HepG2 (cell line): Measurements from ENCODE around the gene TEX19. TPM values are rescaled to one million over a fixed set of nuclear protein-coding genes. Genes with fewer than 3 reads are reported as not detected.

Source experiments
- NFRKB ChIP-seq: fragments of 450-650 bp; IDR thresholded peaks from 2 replicates; pipeline ENCODE4 v1.6.1; 2017
- NFYB ChIP-seq: sonication (generic); formaldehyde crosslinking; IDR thresholded peaks from 2 replicates; pipeline ENCODE4 v1.4.0; 2020; ENCODE audit warnings: missing genetic modification reagents
- NR2F6 ChIP-seq, 2 experiments: IDR thresholded peaks; 2 replicates each; pipeline ENCODE4 v1.6.1; 2016; ENCODE audit warnings: antibody characterized with exemption in 1 of 2, mild to moderate bottlenecking in 1 of 2
- SATB2 ChIP-seq: sonication (generic); formaldehyde crosslinking; IDR thresholded peaks from 2 replicates; pipeline ENCODE4 v1.5.0; 2020; ENCODE audit warnings: missing genetic modification reagents
- TEAD3 ChIP-seq: optimal IDR thresholded peaks from 2 replicates; pipeline ENCODE3; 2016; ENCODE audit warnings: borderline replicate concordance
- polyA plus RNA-seq, 8 experiments: library from polyadenylated mRNA; depleted of rRNA in 3 of 8; stranded (reverse) in 7 of 8; unstranded in 1 of 8; fragments of >200 nt; fragmentation: Illumina TruSeq in 4 of 8; extraction: Trizol in 4 of 8; gene quantifications; 2 replicates each; pipeline versions ENCODE4 v1.2.1 to v1.2.3, GENCODE V29; 2011 to 2016; ENCODE audit warnings: low read depth in 4 of 8, missing spikeins in 1 of 8, mixed read lengths in 1 of 8; ENCODE audit not compliant: insufficient read depth in 1 of 8
- total RNA-seq, 5 experiments: library from RNA; depleted of rRNA; stranded (reverse); fragments of >200 nt; fragmentation: Illumina TruSeq; extraction: Trizol; gene quantifications; 2 replicates each; pipeline ENCODE4 v1.2.3, GENCODE V29; 2016; ENCODE audit warnings: low read depth in 1 of 5
- TF ChIP-seq, protein P1 (sequence below): IDR thresholded peaks from 2 replicates; pipeline ENCODE4 v1.4.0; 2020; ENCODE audit warnings: mild to moderate bottlenecking, missing genetic modification reagents
- TF ChIP-seq, protein P2 (sequence below): IDR thresholded peaks from 2 replicates; pipeline ENCODE4 v1.6.1; 2016; ENCODE audit warnings: missing compliant biosample characterization, missing genetic modification reagents, borderline replicate concordance

Gene TEX19
- total and polyA plus RNA-seq, 2 of the 13 experiments (the other 11 are each of a cell fraction or from before 2014, with no cell fraction given) = 1.3 to 6.0 TPM

- TF ChIP-seq NR2F6 (IDR thresholded peaks at IDR 0.05) (peak; percentile 34; the same call in 1 of the 2 replicates), NR2F6 (CRISPR knock-in tag; IDR thresholded peaks at IDR 0.05) (peak; percentile 34; the same call in 1 of the 2 replicates), NFRKB (no peak), TEAD3 (CRISPR knock-in tag) (no peak), SATB2 (CRISPR knock-in tag) (no peak), NFYB (no peak)
- TF ChIP-seq, protein P1, sequence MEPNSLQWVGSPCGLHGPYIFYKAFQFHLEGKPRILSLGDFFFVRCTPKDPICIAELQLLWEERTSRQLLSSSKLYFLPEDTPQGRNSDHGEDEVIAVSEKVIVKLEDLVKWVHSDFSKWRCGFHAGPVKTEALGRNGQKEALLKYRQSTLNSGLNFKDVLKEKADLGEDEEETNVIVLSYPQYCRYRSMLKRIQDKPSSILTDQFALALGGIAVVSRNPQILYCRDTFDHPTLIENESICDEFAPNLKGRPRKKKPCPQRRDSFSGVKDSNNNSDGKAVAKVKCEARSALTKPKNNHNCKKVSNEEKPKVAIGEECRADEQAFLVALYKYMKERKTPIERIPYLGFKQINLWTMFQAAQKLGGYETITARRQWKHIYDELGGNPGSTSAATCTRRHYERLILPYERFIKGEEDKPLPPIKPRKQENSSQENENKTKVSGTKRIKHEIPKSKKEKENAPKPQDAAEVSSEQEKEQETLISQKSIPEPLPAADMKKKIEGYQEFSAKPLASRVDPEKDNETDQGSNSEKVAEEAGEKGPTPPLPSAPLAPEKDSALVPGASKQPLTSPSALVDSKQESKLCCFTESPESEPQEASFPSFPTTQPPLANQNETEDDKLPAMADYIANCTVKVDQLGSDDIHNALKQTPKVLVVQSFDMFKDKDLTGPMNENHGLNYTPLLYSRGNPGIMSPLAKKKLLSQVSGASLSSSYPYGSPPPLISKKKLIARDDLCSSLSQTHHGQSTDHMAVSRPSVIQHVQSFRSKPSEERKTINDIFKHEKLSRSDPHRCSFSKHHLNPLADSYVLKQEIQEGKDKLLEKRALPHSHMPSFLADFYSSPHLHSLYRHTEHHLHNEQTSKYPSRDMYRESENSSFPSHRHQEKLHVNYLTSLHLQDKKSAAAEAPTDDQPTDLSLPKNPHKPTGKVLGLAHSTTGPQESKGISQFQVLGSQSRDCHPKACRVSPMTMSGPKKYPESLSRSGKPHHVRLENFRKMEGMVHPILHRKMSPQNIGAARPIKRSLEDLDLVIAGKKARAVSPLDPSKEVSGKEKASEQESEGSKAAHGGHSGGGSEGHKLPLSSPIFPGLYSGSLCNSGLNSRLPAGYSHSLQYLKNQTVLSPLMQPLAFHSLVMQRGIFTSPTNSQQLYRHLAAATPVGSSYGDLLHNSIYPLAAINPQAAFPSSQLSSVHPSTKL (CRISPR knock-in tag) = peak; percentile 22; the same call in 1 of the 2 replicates
- TF ChIP-seq, protein P2, sequence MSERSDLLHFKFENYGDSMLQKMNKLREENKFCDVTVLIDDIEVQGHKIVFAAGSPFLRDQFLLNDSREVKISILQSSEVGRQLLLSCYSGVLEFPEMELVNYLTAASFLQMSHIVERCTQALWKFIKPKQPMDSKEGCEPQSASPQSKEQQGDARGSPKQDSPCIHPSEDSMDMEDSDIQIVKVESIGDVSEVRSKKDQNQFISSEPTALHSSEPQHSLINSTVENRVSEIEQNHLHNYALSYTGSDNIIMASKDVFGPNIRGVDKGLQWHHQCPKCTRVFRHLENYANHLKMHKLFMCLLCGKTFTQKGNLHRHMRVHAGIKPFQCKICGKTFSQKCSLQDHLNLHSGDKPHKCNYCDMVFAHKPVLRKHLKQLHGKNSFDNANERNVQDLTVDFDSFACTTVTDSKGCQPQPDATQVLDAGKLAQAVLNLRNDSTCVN (CRISPR knock-in tag) = no peak
Measured at GRCh38 chr17:82349287-82349701, 9.8 kb upstream of the TEX19 start (continued).
